ES-I3 (cell line): ENCODE results near the gene ALPK3.
"Not testable (repeated sequence)": the region's sequence is repeated elsewhere in the genome, so short reads cannot be mapped to it uniquely, and the experiment has no call there.

Source experiments
- H3K36me3 ChIP-seq: 2 replicates; pipeline ENCODE4 v1.6.1; 2013; ENCODE audit warnings: mild to moderate bottlenecking, low read length, control low read depth, moderate library complexity; ENCODE audit not compliant: insufficient read depth
- H3K4me1 ChIP-seq: 2 replicates; pipeline ENCODE4 v1.6.1; 2013; ENCODE audit warnings: mild to moderate bottlenecking, control low read depth, low read length; ENCODE audit not compliant: insufficient read depth
- H3K9ac ChIP-seq: 2 replicates; pipeline ENCODE4 v1.6.1; 2013; ENCODE audit warnings: low read depth, mild to moderate bottlenecking, low read length, moderate library complexity
- H3K9me3 ChIP-seq: 2 replicates; pipeline ENCODE4 v1.6.1; 2013; ENCODE audit warnings: mild to moderate bottlenecking, low read length, moderate library complexity; ENCODE audit not compliant: control insufficient read depth, insufficient read depth

Gene ALPK3

DNA sequence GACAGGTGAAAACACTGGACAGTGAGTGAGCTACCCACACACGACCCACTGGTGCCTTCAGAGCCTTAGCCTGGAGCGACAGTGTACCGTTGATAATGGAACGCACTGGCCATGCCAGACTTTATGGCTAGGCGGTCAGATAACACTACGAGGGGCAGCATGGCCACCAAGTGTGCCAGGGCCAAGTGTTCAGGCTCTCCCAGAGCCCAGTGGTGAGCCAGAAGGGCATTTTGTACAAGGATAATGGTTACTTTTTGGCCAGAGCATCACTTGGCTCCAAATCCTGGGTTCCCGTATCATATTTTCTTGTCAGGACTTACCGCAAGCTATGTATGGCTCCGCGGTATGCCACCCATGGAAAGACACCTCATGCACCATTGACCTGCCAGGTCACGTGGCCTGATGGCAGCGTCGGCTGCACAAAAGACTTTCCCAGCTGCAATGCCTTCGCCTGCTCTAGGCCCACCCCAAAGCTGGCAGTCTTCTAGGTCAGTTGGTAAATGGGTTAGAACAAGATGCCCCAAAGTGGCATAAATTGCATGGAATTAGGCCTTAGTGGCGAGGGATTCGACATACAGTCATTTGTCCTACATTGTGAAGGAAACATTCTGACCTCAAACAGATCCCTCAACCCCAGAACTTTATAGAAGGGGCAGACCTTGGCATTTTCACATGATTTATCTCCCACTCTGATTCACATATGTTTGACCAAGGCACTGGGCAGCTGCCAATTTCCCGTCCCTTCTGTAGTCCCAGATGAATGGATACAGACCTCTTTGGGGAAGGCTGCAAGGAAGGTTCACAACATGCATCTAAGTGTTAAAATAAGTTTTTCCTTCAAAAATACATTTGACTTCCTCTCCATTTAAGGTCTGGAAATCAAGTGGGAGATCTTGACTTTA lies 55.1 kb downstream of the ALPK3 start:
- H3K9ac ChIP-seq: no peak overlapping the region
- H3K36me3 ChIP-seq: no peaks in the 10 kb centered on the region
- H3K4me1 ChIP-seq: no peaks in the 10 kb centered on the region
- H3K9me3 ChIP-seq: no peaks in the 10 kb centered on the region

DNA sequence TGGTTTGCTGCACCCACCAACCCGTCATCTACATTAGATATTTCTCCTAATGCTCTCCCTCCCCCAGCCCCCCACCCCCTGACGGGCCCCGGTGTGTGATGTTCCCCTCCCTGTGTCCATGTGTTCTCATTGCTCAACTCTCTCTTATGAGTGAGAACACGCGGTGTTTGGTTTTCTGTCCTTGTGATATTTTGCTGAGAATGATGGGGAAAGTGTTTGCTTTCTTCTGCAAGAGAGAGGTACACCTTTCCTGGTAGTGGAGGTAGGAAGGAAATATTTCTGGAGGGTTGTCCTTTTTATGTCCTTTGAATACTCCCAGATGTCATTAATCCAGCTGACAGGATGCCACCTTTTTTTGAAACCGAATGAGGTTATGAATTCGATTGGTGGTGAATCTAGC lies 56.8 kb downstream of the ALPK3 start:
- H3K4me1 ChIP-seq: no peaks in the 10 kb centered on the region; the same call in 1 of the 2 replicates
- no peaks in the 10 kb centered on the region for H3K9me3 ChIP-seq
- no peak overlapping the region for H3K9ac ChIP-seq
- H3K36me3 ChIP-seq: no peaks in the 10 kb centered on the region

DNA sequence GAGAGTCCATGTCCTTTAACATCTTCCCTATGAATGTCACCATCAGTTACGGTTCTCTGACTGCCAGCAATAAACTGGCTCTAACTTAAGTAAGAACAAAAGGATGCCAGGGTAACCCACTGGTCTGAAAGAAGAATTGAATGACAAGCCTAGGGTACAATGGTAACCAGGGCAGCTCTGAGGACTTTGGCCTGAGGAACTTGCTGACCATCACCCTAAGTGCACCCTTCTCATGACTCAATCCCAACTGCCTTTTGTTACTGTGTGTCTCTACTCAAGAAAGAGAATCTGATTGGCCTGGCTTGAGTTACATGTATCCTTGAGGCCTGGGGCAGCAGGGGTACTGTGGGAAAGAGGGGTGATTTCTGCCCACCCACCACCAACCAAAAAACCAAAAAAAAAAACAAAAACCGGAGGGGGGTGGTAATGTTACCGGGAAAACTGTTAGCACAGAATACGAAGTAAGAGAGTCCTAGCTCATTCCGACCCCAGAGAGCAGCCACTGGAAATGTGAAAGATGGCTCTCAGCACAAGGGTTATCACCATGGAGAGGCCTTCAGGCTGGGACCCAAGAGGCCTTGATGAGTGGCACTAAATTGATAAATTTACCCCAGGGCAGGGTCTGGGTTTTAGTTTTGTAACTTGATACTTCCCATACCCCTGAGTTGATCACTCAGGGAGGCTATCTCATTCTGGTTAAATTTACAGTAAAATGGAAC lies 58.0 kb downstream of the ALPK3 start:
- H3K36me3 ChIP-seq: no peaks in the 10 kb centered on the region
- H3K4me1 ChIP-seq: no peaks in the 10 kb centered on the region; the same call in 1 of the 2 replicates
- no peaks in the 10 kb centered on the region for H3K9me3 ChIP-seq
- no peak overlapping the region for H3K9ac ChIP-seq

- Histone ChIP-seq H3K36me3 (no peaks in the 10 kb centered on the region), H3K4me1 (no peaks in the 10 kb centered on the region; the same call in 1 of the 2 replicates), H3K9ac (no peak overlapping the region), H3K9me3 (no peaks in the 10 kb centered on the region)
These were observed 59.1 kb downstream of the ALPK3 start for GRCh38 chr15:84876269-84876668.

DNA sequence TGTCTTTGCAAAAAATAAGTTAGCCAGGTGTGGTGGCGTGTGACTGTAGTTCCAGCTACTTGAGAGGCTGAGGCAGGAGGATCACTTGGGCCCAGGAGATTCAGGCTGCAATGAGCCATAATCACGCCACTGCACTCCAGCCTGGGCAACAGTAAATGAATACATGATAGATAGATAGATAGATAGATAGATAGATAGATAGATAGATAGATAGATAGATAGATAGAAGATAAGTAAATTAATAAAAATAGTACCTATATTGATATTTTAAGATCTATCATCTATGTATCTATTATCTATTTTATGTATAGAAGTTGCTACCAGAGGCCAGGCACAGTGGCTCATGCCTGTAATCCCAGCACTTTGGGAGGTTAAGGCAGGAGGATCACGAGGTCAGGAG lies 60.5 kb downstream of the ALPK3 start:
- H3K36me3 ChIP-seq, H3K9me3 ChIP-seq, H3K9ac ChIP-seq, H3K4me1 ChIP-seq: not testable (repeated sequence)

GRCh38 chr15:84878504-84878903 lies 61.3 kb downstream of the ALPK3 start:
- no peak overlapping the region for H3K9ac ChIP-seq
- H3K4me1 ChIP-seq: no peaks in the 10 kb centered on the region; the same call in 1 of the 2 replicates
- no peaks in the 10 kb centered on the region for H3K9me3 ChIP-seq
- no peaks in the 10 kb centered on the region for H3K36me3 ChIP-seq

DNA sequence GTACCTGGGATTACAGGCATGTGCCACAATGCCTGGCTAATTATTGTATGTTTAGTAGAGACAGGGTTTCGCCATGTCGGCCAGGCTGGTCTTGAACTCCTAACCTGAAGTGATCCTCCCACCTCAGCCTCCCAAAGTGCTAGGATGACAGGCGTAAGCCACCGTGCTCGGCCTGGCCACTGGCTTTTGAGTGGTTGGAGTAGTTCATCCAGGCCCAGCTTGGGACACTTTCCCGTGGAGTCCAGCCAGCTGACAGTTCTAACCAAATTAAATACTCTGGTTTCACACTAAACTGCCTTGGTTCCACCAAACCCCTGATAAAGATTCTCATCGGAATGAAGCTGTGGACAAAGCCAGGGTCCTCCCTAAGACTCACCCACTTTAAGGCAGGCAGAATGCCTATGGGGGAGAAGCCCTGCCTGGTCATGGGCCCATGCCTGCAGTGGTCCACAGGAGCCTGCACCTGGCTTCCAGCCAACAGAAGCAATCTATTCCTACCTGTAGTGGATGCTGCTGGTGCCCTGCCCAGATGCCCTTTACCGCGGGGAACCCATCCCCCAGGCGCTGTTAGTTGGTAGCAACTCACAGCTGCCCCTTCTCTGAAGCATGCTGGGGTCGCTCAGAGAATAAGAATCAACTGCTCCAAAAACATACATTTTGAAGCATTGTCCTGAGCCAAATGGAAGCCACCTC lies 62.1 kb downstream of the ALPK3 start:
- H3K9ac ChIP-seq: no peak overlapping the region
- no peaks in the 10 kb centered on the region for H3K36me3 ChIP-seq
- no peaks in the 10 kb centered on the region; the same call in 1 of the 2 replicates for H3K4me1 ChIP-seq
- no peaks in the 10 kb centered on the region for H3K9me3 ChIP-seq

GRCh38 chr15:84880007-84880406 lies 62.9 kb downstream of the ALPK3 start:
- no peaks in the 10 kb centered on the region for H3K36me3 ChIP-seq
- no peak overlapping the region for H3K9ac ChIP-seq
- H3K9me3 ChIP-seq: no peaks in the 10 kb centered on the region
- no peaks in the 10 kb centered on the region; the same call in 1 of the 2 replicates for H3K4me1 ChIP-seq

- Histone ChIP-seq H3K4me1 (no peaks in the 10 kb centered on the region; the same call in 1 of the 2 replicates), H3K9ac (no peak overlapping the region), H3K36me3 (no peaks in the 10 kb centered on the region), H3K9me3 (no peaks in the 10 kb centered on the region)
These were observed 63.8 kb downstream of the ALPK3 start for GRCh38 chr15:84880822-84881519.

GRCh38 chr15:84881520-84881830 lies 64.3 kb downstream of the ALPK3 start:
- H3K9ac ChIP-seq: no peak overlapping the region
- no peaks in the 10 kb centered on the region; the same call in 1 of the 2 replicates for H3K4me1 ChIP-seq
- H3K36me3 ChIP-seq: no peaks in the 10 kb centered on the region
- H3K9me3 ChIP-seq: no peaks in the 10 kb centered on the region

GRCh38 chr15:84883466-84883865 lies 66.3 kb downstream of the ALPK3 start:
- Histone ChIP-seq H3K4me1 (no peaks in the 10 kb centered on the region), H3K9me3 (no peaks in the 10 kb centered on the region), H3K36me3 (no peaks in the 10 kb centered on the region), H3K9ac (no peak overlapping the region)

GRCh38 chr15:84883916-84884781 lies 67.0 kb downstream of the ALPK3 start, which contains the start of gene SLC28A1:
SLC28A1 (plus strand) TSS chr15:84884662; CDS start chr15:84887761, 3,099 bp downstream.
- Histone ChIP-seq H3K36me3 (no peaks in the 10 kb centered on the region), H3K9me3 (no peaks in the 10 kb centered on the region), H3K9ac (no peak within 1 kb of the TSS), H3K4me1 (peaks cover 5% of the 10 kb centered on the region; the same call in 1 of the 2 replicates)

- Histone ChIP-seq H3K36me3 (no peaks in the 10 kb centered on the region), H3K4me1 (peaks cover 6% of the 10 kb centered on the region; the same call in 1 of the 2 replicates), H3K9ac (no peak overlapping the region), H3K9me3 (no peaks in the 10 kb centered on the region)
These were observed 68.6 kb downstream of the ALPK3 start for GRCh38 chr15:84885801-84886200.
